ENCODE results near the gene RIC1.

DNA sequence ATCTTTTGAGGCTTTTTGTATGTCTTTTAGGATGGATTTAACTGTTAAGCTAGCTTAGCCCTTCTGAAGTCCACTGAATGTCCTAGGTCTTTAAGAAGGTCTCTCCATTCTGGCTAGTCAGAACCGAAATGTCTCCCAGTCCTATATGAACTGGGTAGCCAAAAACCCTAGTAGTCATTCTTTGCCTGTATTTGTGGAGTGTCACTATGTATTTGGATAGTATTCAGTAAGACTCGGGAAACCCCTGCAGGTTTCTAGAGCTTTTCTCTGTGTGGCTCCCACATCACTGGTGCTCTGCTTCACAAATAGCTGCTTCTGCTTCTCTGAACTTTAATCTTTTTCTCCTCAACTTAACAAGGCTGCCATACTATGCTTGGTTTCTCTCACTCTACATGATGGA, 68.0 kb downstream of the RIC1 start:
- TF ChIP-seq, protein P1, sequence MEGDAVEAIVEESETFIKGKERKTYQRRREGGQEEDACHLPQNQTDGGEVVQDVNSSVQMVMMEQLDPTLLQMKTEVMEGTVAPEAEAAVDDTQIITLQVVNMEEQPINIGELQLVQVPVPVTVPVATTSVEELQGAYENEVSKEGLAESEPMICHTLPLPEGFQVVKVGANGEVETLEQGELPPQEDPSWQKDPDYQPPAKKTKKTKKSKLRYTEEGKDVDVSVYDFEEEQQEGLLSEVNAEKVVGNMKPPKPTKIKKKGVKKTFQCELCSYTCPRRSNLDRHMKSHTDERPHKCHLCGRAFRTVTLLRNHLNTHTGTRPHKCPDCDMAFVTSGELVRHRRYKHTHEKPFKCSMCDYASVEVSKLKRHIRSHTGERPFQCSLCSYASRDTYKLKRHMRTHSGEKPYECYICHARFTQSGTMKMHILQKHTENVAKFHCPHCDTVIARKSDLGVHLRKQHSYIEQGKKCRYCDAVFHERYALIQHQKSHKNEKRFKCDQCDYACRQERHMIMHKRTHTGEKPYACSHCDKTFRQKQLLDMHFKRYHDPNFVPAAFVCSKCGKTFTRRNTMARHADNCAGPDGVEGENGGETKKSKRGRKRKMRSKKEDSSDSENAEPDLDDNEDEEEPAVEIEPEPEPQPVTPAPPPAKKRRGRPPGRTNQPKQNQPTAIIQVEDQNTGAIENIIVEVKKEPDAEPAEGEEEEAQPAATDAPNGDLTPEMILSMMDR (IDR thresholded peaks at IDR 0.05), result no peak
- TF ChIP-seq POLR2A (IDR thresholded peaks at IDR 0.05), result no peak

All from adrenal gland (tissue), 5 donors.